ENCODE data around the gene EXOC6B. TPM values are rescaled to one million over a fixed set of nuclear protein-coding genes. Genes with fewer than 3 reads are reported as not detected.

EXOC6B gene
- total RNA-seq, 3 donors from 2014 or later, result 32.2 to 49.2 (median 37.0) TPM

DNA sequence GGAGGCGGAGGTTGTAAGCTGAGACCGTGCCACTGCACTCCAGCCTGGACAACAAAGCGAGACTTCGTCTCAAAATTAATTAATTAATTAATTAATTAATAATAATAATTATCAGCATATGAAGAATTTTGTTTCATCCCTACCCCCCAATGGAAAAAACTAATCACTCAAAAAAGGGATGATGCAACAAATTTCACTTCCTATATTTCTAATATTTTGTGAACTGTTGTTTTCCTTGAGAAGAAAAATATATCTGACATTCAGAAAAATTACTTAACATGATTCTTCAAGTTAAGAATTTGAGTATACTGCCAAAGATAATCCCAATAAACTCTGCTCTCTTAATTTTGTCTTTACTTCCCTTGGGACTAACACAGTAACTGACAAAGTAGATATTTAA lies 28.1 kb downstream of the EXOC6B start:
- TF ChIP-seq, protein P1, sequence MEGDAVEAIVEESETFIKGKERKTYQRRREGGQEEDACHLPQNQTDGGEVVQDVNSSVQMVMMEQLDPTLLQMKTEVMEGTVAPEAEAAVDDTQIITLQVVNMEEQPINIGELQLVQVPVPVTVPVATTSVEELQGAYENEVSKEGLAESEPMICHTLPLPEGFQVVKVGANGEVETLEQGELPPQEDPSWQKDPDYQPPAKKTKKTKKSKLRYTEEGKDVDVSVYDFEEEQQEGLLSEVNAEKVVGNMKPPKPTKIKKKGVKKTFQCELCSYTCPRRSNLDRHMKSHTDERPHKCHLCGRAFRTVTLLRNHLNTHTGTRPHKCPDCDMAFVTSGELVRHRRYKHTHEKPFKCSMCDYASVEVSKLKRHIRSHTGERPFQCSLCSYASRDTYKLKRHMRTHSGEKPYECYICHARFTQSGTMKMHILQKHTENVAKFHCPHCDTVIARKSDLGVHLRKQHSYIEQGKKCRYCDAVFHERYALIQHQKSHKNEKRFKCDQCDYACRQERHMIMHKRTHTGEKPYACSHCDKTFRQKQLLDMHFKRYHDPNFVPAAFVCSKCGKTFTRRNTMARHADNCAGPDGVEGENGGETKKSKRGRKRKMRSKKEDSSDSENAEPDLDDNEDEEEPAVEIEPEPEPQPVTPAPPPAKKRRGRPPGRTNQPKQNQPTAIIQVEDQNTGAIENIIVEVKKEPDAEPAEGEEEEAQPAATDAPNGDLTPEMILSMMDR (IDR thresholded peaks at IDR 0.05), result no peak
- no peak for TF ChIP-seq POLR2AphosphoS5 (IDR thresholded peaks at IDR 0.05)
- no peak for TF ChIP-seq POLR2A (IDR thresholded peaks at IDR 0.05)
- intact Hi-C loops (cut with DNase I; ENCODE audit: low total_unique reads), result no loop called here
- no peak for DNase-seq (ENCODE audit: low spot score in 2 of 2)

DNA sequence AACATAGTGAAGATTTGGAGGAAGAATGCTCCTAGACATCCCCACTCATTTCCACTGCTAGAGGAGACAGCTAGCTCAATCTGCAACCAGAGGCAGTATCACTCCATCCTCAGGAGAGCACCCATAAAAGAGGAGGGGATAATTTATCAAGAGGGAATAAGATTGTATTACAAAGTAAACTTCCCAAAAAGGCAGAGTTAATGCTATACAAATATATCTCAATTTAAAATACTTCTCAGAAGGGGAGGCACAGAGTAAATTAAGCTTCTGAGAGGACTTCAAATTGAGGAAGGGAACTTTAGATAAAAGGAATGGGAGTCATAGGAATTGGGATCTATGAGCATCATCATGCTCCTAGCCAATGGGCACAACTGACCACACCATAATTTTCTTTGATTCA lies 29.1 kb downstream of the EXOC6B start:
- H3K27me3 ChIP-seq, result no peaks in the 10 kb centered on the region
- no peak overlapping the region for H3K4me3 ChIP-seq
- no peaks in the 10 kb centered on the region for H3K4me1 ChIP-seq
- intact Hi-C loops (cut with DNase I; ENCODE audit: low total_unique reads), result no loop called here
- no peaks in the 10 kb centered on the region for H3K9me3 ChIP-seq
- no peak overlapping the region for H3K27ac ChIP-seq
- no peak for TF ChIP-seq POLR2A (IDR thresholded peaks at IDR 0.05)
- no peak for TF ChIP-seq POLR2AphosphoS5 (IDR thresholded peaks at IDR 0.05)
- TF ChIP-seq, protein P1 (IDR thresholded peaks at IDR 0.05), result no peak
- no peak for DNase-seq (ENCODE audit: low spot score in 2 of 2)
- no peaks in the 10 kb centered on the region for H3K36me3 ChIP-seq

More for the DNA sequence above, 28.1 kb downstream of the EXOC6B start:
- no peaks in the 10 kb centered on the region for H3K9me3 ChIP-seq
- H3K27ac ChIP-seq, result no peak overlapping the region
- no peaks in the 10 kb centered on the region for H3K27me3 ChIP-seq
- H3K36me3 ChIP-seq, result no peaks in the 10 kb centered on the region
- H3K4me3 ChIP-seq, result no peak overlapping the region
- H3K4me1 ChIP-seq, result no peaks in the 10 kb centered on the region

DNA sequence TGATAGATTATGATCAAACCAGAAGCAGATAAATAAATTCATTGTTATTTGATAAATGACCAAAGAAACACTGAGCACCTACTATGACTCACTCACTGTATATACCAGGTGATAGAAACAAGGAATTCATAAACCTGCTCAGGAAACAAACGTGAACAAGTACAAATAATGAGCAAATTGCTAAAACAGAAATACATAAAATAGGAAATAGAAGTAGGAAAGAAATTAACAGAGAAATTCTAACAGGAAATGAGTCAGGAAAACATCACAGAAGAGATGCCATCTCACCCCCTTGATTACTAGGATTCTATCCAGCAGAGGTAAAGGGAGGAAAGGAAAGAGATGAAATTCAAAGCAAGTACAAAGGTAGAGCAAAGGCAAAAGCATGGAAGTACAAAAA lies 31.3 kb downstream of the EXOC6B start:
- no peak overlapping the region for H3K27ac ChIP-seq
- no peaks in the 10 kb centered on the region for H3K36me3 ChIP-seq
- no peak for DNase-seq (ENCODE audit: low spot score in 2 of 2)

DNA sequence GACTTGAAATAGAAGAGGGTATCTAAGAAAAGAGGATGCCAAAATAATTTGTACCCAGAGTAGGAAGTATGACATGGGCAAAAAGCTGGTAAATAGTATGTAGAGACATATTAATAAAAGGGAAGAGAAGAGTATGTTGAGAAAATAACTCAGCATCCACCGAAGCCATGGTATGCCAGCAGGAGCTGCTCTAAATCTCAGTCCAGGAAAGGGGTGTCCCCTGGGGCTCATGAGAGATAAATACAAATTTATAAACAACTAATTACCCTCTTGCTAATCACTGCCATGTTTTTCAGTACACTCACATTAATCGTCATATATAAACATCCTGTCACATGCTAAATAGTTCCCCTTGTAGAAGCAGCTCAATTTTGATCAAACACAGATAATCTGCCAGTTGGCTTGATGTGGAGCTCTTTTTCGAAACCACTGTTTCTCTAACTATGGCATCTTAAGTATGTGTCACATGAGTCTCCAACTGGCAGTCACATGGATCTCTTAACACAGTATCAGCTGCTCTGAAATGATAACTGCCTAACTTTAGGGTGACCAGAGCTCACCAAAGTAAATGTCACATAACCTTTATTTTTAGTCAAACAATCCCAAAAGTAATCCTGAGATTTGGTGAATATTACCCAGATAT lies 31.9 kb downstream of the EXOC6B start:
- no peaks in the 10 kb centered on the region for H3K9me3 ChIP-seq
- no peak overlapping the region for H3K4me3 ChIP-seq
- TF ChIP-seq POLR2A (IDR thresholded peaks at IDR 0.05) (no peak), POLR2AphosphoS5 (IDR thresholded peaks at IDR 0.05) (no peak)
- TF ChIP-seq, protein P1 (IDR thresholded peaks at IDR 0.05), result no peak
- no peaks in the 10 kb centered on the region for H3K27me3 ChIP-seq
- intact Hi-C loops (cut with DNase I; ENCODE audit: low total_unique reads), result no loop called here
- no peaks in the 10 kb centered on the region for H3K36me3 ChIP-seq
- no peaks in the 10 kb centered on the region for H3K4me1 ChIP-seq
- no peak for DNase-seq (ENCODE audit: low spot score in 2 of 2)
- no peak overlapping the region for H3K27ac ChIP-seq

More for the DNA sequence above, 31.3 kb downstream of the EXOC6B start:
- intact Hi-C loops (cut with DNase I; ENCODE audit: low total_unique reads), result no loop called here
- H3K4me1 ChIP-seq, result no peaks in the 10 kb centered on the region
- H3K9me3 ChIP-seq, result no peaks in the 10 kb centered on the region
- H3K4me3 ChIP-seq, result no peak overlapping the region
- no peak for TF ChIP-seq POLR2A (IDR thresholded peaks at IDR 0.05)
- TF ChIP-seq, protein P1 (IDR thresholded peaks at IDR 0.05), result no peak
- no peak for TF ChIP-seq POLR2AphosphoS5 (IDR thresholded peaks at IDR 0.05)
- H3K27me3 ChIP-seq, result no peaks in the 10 kb centered on the region

DNA sequence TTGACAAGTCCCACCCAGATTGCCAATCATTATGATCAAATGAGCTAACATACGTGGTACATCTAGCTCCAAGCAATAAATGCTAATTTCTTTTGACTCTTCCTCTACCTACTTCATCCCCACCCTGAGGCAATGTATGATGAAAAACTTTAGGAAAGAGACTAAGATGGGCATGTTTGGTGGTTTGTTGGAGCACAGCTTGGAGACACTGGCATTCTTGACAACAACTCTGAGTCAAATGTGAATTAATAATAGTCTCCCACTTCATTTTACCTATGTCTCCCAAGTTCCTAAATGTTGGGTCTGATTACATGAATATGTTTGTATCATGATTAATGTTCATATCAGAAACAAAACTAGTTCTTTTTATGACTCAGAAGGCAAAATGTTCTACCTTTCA lies 36.6 kb downstream of the EXOC6B start:
- Histone ChIP-seq H3K36me3 (no peaks in the 10 kb centered on the region), H3K4me1 (no peaks in the 10 kb centered on the region), H3K27me3 (no peaks in the 10 kb centered on the region), H3K9me3 (no peaks in the 10 kb centered on the region), H3K27ac (no peak overlapping the region), H3K4me3 (no peak overlapping the region)
- DNase-seq (ENCODE audit: low spot score in 2 of 2), result no peak
- intact Hi-C loops (cut with DNase I; ENCODE audit: low total_unique reads), result no loop called here
- TF ChIP-seq, protein P1 (IDR thresholded peaks at IDR 0.05), result no peak
- TF ChIP-seq POLR2AphosphoS5 (IDR thresholded peaks at IDR 0.05) (no peak), POLR2A (IDR thresholded peaks at IDR 0.05) (no peak)
